ENCODE measurements around the gene NCOA4. TPM values are rescaled to one million over a fixed set of nuclear protein-coding genes. Genes with fewer than 3 reads are reported as not detected.
"Not testable (repeated sequence)": the region's sequence is repeated elsewhere in the genome, so short reads cannot be mapped to it uniquely, and the experiment has no call there.

The NCOA4 gene
- total RNA-seq, 5 donors from 2014 or later (not counting 1 experiment from before 2014, with no cell fraction given), result 60.1 to 86.8 (median 75.3) TPM

DNA sequence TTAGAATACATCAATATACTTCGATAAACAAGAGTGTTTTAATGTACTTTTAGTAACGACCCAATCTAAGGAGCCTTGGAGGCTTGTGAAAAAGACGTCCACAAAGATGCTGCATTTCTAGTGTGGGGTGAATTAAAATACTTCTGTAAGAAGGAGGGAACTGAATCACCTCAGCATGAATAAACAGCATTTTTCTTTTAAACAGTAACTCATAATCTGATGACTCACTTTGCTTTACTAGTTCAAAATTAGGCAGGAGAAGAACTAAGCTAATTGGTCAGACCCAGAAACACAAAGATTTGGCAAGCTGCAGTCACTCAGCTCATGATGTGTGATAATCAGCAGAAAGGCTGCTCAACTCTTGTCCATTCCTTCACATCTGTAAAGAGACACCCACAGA lies 24.2 kb downstream of the NCOA4 start:
- ChIA-PET POLR2A (interaction anchor here in 1 of 2 donors (0.8 kb wide), 1 partner anchor 15 kb away, joined by 3 read pairs; no protein-coding TSS in a partner anchor), CTCF (interaction anchor here (0.5 to 1.1 kb wide), 2 partner anchors 18 to 22 kb away, joined by 4 to 5 read pairs; no protein-coding TSS in a partner anchor)
- no peaks in the 10 kb centered on the region for H3K4me1 ChIP-seq (ENCODE audit: control insufficient read depth in 1 of 2, extremely low read depth in 1 of 2, insufficient read depth in 2 of 2, low read length in 2 of 2)
- no peaks in the 10 kb centered on the region for H3K27me3 ChIP-seq (replicated peaks in 1 of 2; ENCODE audit: control insufficient read depth in 2 of 2, extremely low read depth in 1 of 2, insufficient read depth in 2 of 2, low read length in 1 of 2)
- DNase-seq (no peak), ATAC-seq (replicated peaks in 1 of 4) (no peak)
- H3K36me3 ChIP-seq (ENCODE audit: control insufficient read depth in 2 of 2, extremely low read depth in 1 of 2, insufficient read depth in 1 of 2, low read length in 1 of 2), result peaks cover 6 to 94% of the 10 kb centered on the region in 2 donors
- Mint-ChIP-seq H3K27ac (no peak overlapping the region), H3K36me3 (peaks cover 49% of the 10 kb centered on the region), H3K27me3 (no peaks in the 10 kb centered on the region), H3K4me1 (peaks cover 0 to 6% (median 2%) of the 10 kb centered on the region in 3 donors), H3K4me3 (no peak overlapping the region), H3K9me3 (no peaks in the 10 kb centered on the region)
- no peak overlapping the region for H3K4me3 ChIP-seq (ENCODE audit: control insufficient read depth in 1 of 2, extremely low read depth in 1 of 2, low read length in 1 of 2)
- no CpG with 5 or more reads among the region's 3 CpGs for WGBS (ENCODE audit: insufficient coverage)
- H3K27ac ChIP-seq (ENCODE audit: low read length), result no peak overlapping the region
- no peaks in the 10 kb centered on the region for H3K9me3 ChIP-seq

- CTCF ChIA-PET, result no interaction called here
- Mint-ChIP-seq H3K27ac (no peak overlapping the region), H3K9me3 (no peaks in the 10 kb centered on the region), H3K27me3 (no peaks in the 10 kb centered on the region), H3K4me1 (peaks cover 0 to 6% (median 2%) of the 10 kb centered on the region in 3 donors), H3K4me3 (no peak overlapping the region), H3K36me3 (peaks cover 44% of the 10 kb centered on the region)
- H3K36me3 ChIP-seq (ENCODE audit: control insufficient read depth in 2 of 2, extremely low read depth in 1 of 2, insufficient read depth in 1 of 2, low read length in 1 of 2), result peaks cover 3 to 92% of the 10 kb centered on the region in 2 donors
- WGBS (ENCODE audit: insufficient coverage), result no CpG with 5 or more reads among the region's 4 CpGs
- ATAC-seq (replicated peaks in 1 of 4) (no peak), DNase-seq (no peak)
- H3K4me3 ChIP-seq (ENCODE audit: control insufficient read depth in 1 of 2, extremely low read depth in 1 of 2, low read length in 1 of 2), result no peak overlapping the region
- no peaks in the 10 kb centered on the region for H3K9me3 ChIP-seq
- no peaks in the 10 kb centered on the region for H3K27me3 ChIP-seq (replicated peaks in 1 of 2; ENCODE audit: control insufficient read depth in 2 of 2, extremely low read depth in 1 of 2, insufficient read depth in 2 of 2, low read length in 1 of 2)
- H3K4me1 ChIP-seq (ENCODE audit: control insufficient read depth in 1 of 2, extremely low read depth in 1 of 2, insufficient read depth in 2 of 2, low read length in 2 of 2), result no peaks in the 10 kb centered on the region
- POLR2A ChIA-PET, result no interaction called here
- no peak overlapping the region for H3K27ac ChIP-seq (ENCODE audit: low read length)
Observed at GRCh38 chr10:46005383-46005782, 25.0 kb downstream of the NCOA4 start.

- POLR2A ChIA-PET, result no interaction called here
- peaks cover 3 to 90% of the 10 kb centered on the region in 2 donors for H3K36me3 ChIP-seq (ENCODE audit: control insufficient read depth in 2 of 2, extremely low read depth in 1 of 2, insufficient read depth in 1 of 2, low read length in 1 of 2)
- no peaks in the 10 kb centered on the region for H3K27me3 ChIP-seq (replicated peaks in 1 of 2; ENCODE audit: control insufficient read depth in 2 of 2, extremely low read depth in 1 of 2, insufficient read depth in 2 of 2, low read length in 1 of 2)
- WGBS (ENCODE audit: insufficient coverage), result no CpG with 5 or more reads among the region's 2 CpGs
- no peak for DNase-seq
- H3K9me3 Mint-ChIP-seq, result no peaks in the 10 kb centered on the region
- peaks cover 47% of the 10 kb centered on the region for H3K36me3 Mint-ChIP-seq
- no peak for ATAC-seq (replicated peaks in 1 of 4)
- no peak overlapping the region for H3K4me3 ChIP-seq (ENCODE audit: control insufficient read depth in 1 of 2, extremely low read depth in 1 of 2, low read length in 1 of 2)
- no peak overlapping the region for H3K27ac ChIP-seq (ENCODE audit: low read length)
- no peaks in the 10 kb centered on the region for H3K27me3 Mint-ChIP-seq
- CTCF ChIA-PET, result no interaction called here
- H3K4me1 ChIP-seq (ENCODE audit: control insufficient read depth in 1 of 2, extremely low read depth in 1 of 2, insufficient read depth in 2 of 2, low read length in 2 of 2), result no peaks in the 10 kb centered on the region
- H3K4me1 Mint-ChIP-seq, result peaks cover 0 to 6% (median 2%) of the 10 kb centered on the region in 3 donors
- H3K4me3 Mint-ChIP-seq, result no peak overlapping the region
- no peak overlapping the region for H3K27ac Mint-ChIP-seq
- H3K9me3 ChIP-seq, result no peaks in the 10 kb centered on the region
Observed at GRCh38 chr10:46004963-46005362, 25.5 kb downstream of the NCOA4 start.

- Histone ChIP-seq H3K4me1 (ENCODE audit: control insufficient read depth in 1 of 2, extremely low read depth in 1 of 2, insufficient read depth in 2 of 2, low read length in 2 of 2) (no peaks in the 10 kb centered on the region), H3K4me3 (ENCODE audit: control insufficient read depth in 1 of 2, extremely low read depth in 1 of 2, low read length in 1 of 2) (no peak overlapping the region), H3K27me3 (replicated peaks in 1 of 2; ENCODE audit: control insufficient read depth in 2 of 2, extremely low read depth in 1 of 2, insufficient read depth in 2 of 2, low read length in 1 of 2) (no peaks in the 10 kb centered on the region), H3K9me3 (no peaks in the 10 kb centered on the region), H3K27ac (ENCODE audit: low read length) (no peak overlapping the region), H3K36me3 (ENCODE audit: control insufficient read depth in 2 of 2, extremely low read depth in 1 of 2, insufficient read depth in 1 of 2, low read length in 1 of 2) (peaks cover 9 to 72% of the 10 kb centered on the region in 2 donors)
- H3K4me1 Mint-ChIP-seq, result peaks cover 0 to 3% (median 0%) of the 10 kb centered on the region in 3 donors
- ChIA-PET POLR2A (interaction anchor here (0.7 to 1.0 kb wide), 2 partner anchors 18 to 264 kb away, joined by 3 to 5 read pairs; no protein-coding TSS in a partner anchor), CTCF (interaction anchor here in 1 of 2 donors (0.7 kb wide), 1 partner anchor 1027 kb away, joined by 4 read pairs; no protein-coding TSS in a partner anchor)
- H3K4me3 Mint-ChIP-seq, result no peak overlapping the region
- H3K27me3 Mint-ChIP-seq, result no peaks in the 10 kb centered on the region
- WGBS (ENCODE audit: insufficient coverage), result 100% methylated on average over 7 of the region's 9 CpGs
- peaks cover 0 to 4% (median 0%) of the 10 kb centered on the region in 3 donors for H3K9me3 Mint-ChIP-seq
- ATAC-seq (replicated peaks in 1 of 4), result no peak
- no peak for DNase-seq
- H3K27ac Mint-ChIP-seq, result no peak overlapping the region
- H3K36me3 Mint-ChIP-seq, result peaks cover 50% of the 10 kb centered on the region
Observed at GRCh38 chr10:46002916-46003693, 27.3 kb downstream of the NCOA4 start.

DNA sequence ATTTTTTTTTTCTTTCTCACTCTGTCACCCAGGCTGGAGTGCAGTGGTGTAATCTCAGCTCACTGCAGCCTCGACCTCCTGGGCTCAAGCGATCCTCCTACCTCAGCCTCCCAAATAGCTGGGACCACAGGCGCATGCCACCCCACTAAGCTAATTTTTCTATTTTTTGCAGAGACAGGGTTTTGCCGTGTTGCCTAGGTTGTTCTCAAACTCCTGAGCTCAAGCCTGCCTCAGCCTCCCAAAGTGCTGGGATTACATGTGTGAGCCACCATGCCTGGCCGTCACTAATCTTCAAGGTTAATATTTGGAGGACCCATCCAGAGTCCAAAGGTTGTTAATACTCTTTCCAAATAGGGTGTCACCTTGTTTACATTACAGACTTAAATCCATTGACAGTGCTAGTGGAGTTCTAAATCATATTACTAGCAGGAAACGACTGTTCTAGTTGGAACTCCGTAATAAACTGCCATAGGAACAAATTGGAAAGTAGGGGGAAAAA lies 28.2 kb downstream of the NCOA4 start:
- H3K9me3 ChIP-seq; H3K9me3 Mint-ChIP-seq; DNase-seq; H3K27me3 Mint-ChIP-seq; H3K27me3 ChIP-seq (replicated peaks in 1 of 2; ENCODE audit: control insufficient read depth in 2 of 2, extremely low read depth in 1 of 2, insufficient read depth in 2 of 2, low read length in 1 of 2); POLR2A ChIA-PET; H3K4me1 Mint-ChIP-seq; CTCF ChIA-PET; H3K4me1 ChIP-seq (ENCODE audit: control insufficient read depth in 1 of 2, extremely low read depth in 1 of 2, insufficient read depth in 2 of 2, low read length in 2 of 2); H3K4me3 ChIP-seq (ENCODE audit: control insufficient read depth in 1 of 2, extremely low read depth in 1 of 2, low read length in 1 of 2); H3K27ac ChIP-seq (ENCODE audit: low read length); H3K27ac Mint-ChIP-seq; H3K4me3 Mint-ChIP-seq; ATAC-seq (replicated peaks in 1 of 4): not testable (repeated sequence)
- peaks cover 9 to 63% of the 10 kb centered on the region in 2 donors for H3K36me3 ChIP-seq (ENCODE audit: control insufficient read depth in 2 of 2, extremely low read depth in 1 of 2, insufficient read depth in 1 of 2, low read length in 1 of 2)
- WGBS (ENCODE audit: insufficient coverage), result 100% methylated on average over 2 of the region's 7 CpGs
- peaks cover 49% of the 10 kb centered on the region for H3K36me3 Mint-ChIP-seq

GRCh38 chr10:46001187-46001756 lies 29.2 kb downstream of the NCOA4 start:
- H3K36me3 ChIP-seq (ENCODE audit: control insufficient read depth in 2 of 2, extremely low read depth in 1 of 2, insufficient read depth in 1 of 2, low read length in 1 of 2), result peaks cover 9 to 53% of the 10 kb centered on the region in 2 donors
- peaks cover 45% of the 10 kb centered on the region for H3K36me3 Mint-ChIP-seq
- no peak overlapping the region for H3K27ac ChIP-seq (ENCODE audit: low read length)
- H3K9me3 Mint-ChIP-seq, result peaks cover 0 to 4% (median 0%) of the 10 kb centered on the region in 3 donors
- DNase-seq (no peak), ATAC-seq (replicated peaks in 1 of 4) (no peak)
- H3K4me1 Mint-ChIP-seq, result no peaks in the 10 kb centered on the region
- no peaks in the 10 kb centered on the region for H3K27me3 ChIP-seq (replicated peaks in 1 of 2; ENCODE audit: control insufficient read depth in 2 of 2, extremely low read depth in 1 of 2, insufficient read depth in 2 of 2, low read length in 1 of 2)
- no peaks in the 10 kb centered on the region for H3K9me3 ChIP-seq
- no peaks in the 10 kb centered on the region for H3K27me3 Mint-ChIP-seq
- no peak overlapping the region for H3K27ac Mint-ChIP-seq
- ChIA-PET CTCF (no interaction called here), POLR2A (no interaction called here)
- 100% methylated on average over 1 of the region's 5 CpGs for WGBS (ENCODE audit: insufficient coverage)
- no peak overlapping the region for H3K4me3 Mint-ChIP-seq
- H3K4me1 ChIP-seq (ENCODE audit: control insufficient read depth in 1 of 2, extremely low read depth in 1 of 2, insufficient read depth in 2 of 2, low read length in 2 of 2), result no peaks in the 10 kb centered on the region
- H3K4me3 ChIP-seq (ENCODE audit: control insufficient read depth in 1 of 2, extremely low read depth in 1 of 2, low read length in 1 of 2), result no peak overlapping the region
